ENCODE data around the gene MVB12B. TPM values are rescaled to one million over a fixed set of nuclear protein-coding genes. Genes with fewer than 3 reads are reported as not detected.
"Not testable (repeated sequence)": the region's sequence is repeated elsewhere in the genome, so short reads cannot be mapped to it uniquely, and the experiment has no call there.

The MVB12B gene
- total and polyA plus RNA-seq, 2 donors: 12.2 to 13.5 TPM

GRCh38 chr9:126532019-126532462 lies 205.4 kb downstream of the MVB12B start:
- Histone ChIP-seq H3K4me3 (ENCODE audit: low read depth, low read length) (no peak overlapping the region), H3K36me3 (ENCODE audit: insufficient read depth) (no peaks in the 10 kb centered on the region), H3K4me1 (ENCODE audit: insufficient read depth) (no peaks in the 10 kb centered on the region), H3K27ac (ENCODE audit: low read depth) (no peak overlapping the region)
- DNase-seq (ENCODE audit: extremely low spot score): no peak
- WGBS: 59% methylated on average over 9 of the region's 9 CpGs

GRCh38 chr9:126532489-126532888 lies 205.9 kb downstream of the MVB12B start:
- no peak for DNase-seq (ENCODE audit: extremely low spot score)
- Histone ChIP-seq H3K4me1 (ENCODE audit: insufficient read depth) (no peaks in the 10 kb centered on the region), H3K36me3 (ENCODE audit: insufficient read depth) (no peaks in the 10 kb centered on the region), H3K4me3 (ENCODE audit: low read depth, low read length) (no peak overlapping the region), H3K27ac (ENCODE audit: low read depth) (no peak overlapping the region)
- 51% methylated on average over 8 of the region's 8 CpGs for WGBS

- H3K36me3 ChIP-seq (ENCODE audit: insufficient read depth): no peaks in the 10 kb centered on the region
- no peak for DNase-seq (ENCODE audit: extremely low spot score)
- H3K4me3 ChIP-seq (ENCODE audit: low read depth, low read length): no peak overlapping the region
- no peak overlapping the region for H3K27ac ChIP-seq (ENCODE audit: low read depth)
- H3K4me1 ChIP-seq (ENCODE audit: insufficient read depth): no peaks in the 10 kb centered on the region
- 85% methylated on average over 24 of the region's 24 CpGs for WGBS
Observed at GRCh38 chr9:126532951-126533925, 206.6 kb downstream of the MVB12B start.

- Histone ChIP-seq H3K4me3 (ENCODE audit: low read depth, low read length) (no peak overlapping the region), H3K27ac (ENCODE audit: low read depth) (no peak overlapping the region), H3K36me3 (ENCODE audit: insufficient read depth) (no peaks in the 10 kb centered on the region), H3K4me1 (ENCODE audit: insufficient read depth) (no peaks in the 10 kb centered on the region)
- 76% methylated on average over 15 of the region's 15 CpGs for WGBS
- no peak for DNase-seq (ENCODE audit: extremely low spot score)
Observed at GRCh38 chr9:126533926-126534310, 207.3 kb downstream of the MVB12B start.

- WGBS: 58% methylated on average over 23 of the region's 23 CpGs
- H3K4me1 ChIP-seq (ENCODE audit: insufficient read depth): no peaks in the 10 kb centered on the region
- no peak overlapping the region for H3K27ac ChIP-seq (ENCODE audit: low read depth)
- H3K4me3 ChIP-seq (ENCODE audit: low read depth, low read length): no peak overlapping the region
- no peak for DNase-seq (ENCODE audit: extremely low spot score)
- no peaks in the 10 kb centered on the region for H3K36me3 ChIP-seq (ENCODE audit: insufficient read depth)
Observed at GRCh38 chr9:126534431-126535186, 208.0 kb downstream of the MVB12B start.

- H3K36me3 ChIP-seq (ENCODE audit: insufficient read depth): no peaks in the 10 kb centered on the region
- H3K4me1 ChIP-seq (ENCODE audit: insufficient read depth): no peaks in the 10 kb centered on the region
- no peak overlapping the region for H3K4me3 ChIP-seq (ENCODE audit: low read depth, low read length)
- DNase-seq (ENCODE audit: extremely low spot score): no peak
- WGBS: 90% methylated on average over 7 of the region's 7 CpGs
- no peak overlapping the region for H3K27ac ChIP-seq (ENCODE audit: low read depth)
Observed at GRCh38 chr9:126536131-126536530, 209.5 kb downstream of the MVB12B start.

- 80% methylated on average over 11 of the region's 11 CpGs for WGBS
- no peaks in the 10 kb centered on the region for H3K36me3 ChIP-seq (ENCODE audit: insufficient read depth)
- H3K27ac ChIP-seq (ENCODE audit: low read depth): no peak overlapping the region
- no peak for DNase-seq (ENCODE audit: extremely low spot score)
- H3K4me3 ChIP-seq (ENCODE audit: low read depth, low read length): no peak overlapping the region
- H3K4me1 ChIP-seq (ENCODE audit: insufficient read depth): no peaks in the 10 kb centered on the region
Observed at GRCh38 chr9:126536841-126537465, 210.3 kb downstream of the MVB12B start.

- DNase-seq (ENCODE audit: extremely low spot score): no peak
- no peaks in the 10 kb centered on the region for H3K36me3 ChIP-seq (ENCODE audit: insufficient read depth)
- H3K27ac ChIP-seq (ENCODE audit: low read depth): no peak overlapping the region
- H3K4me1 ChIP-seq (ENCODE audit: insufficient read depth): no peaks in the 10 kb centered on the region
- H3K4me3 ChIP-seq (ENCODE audit: low read depth, low read length): no peak overlapping the region
- WGBS: 98% methylated on average over 1 of the region's 1 CpG
Observed at GRCh38 chr9:126538550-126538949, 211.9 kb downstream of the MVB12B start.

GRCh38 chr9:126540398-126540797 lies 213.8 kb downstream of the MVB12B start:
- H3K4me3 ChIP-seq (ENCODE audit: low read depth, low read length); H3K36me3 ChIP-seq (ENCODE audit: insufficient read depth); H3K27ac ChIP-seq (ENCODE audit: low read depth); H3K4me1 ChIP-seq (ENCODE audit: insufficient read depth); DNase-seq (ENCODE audit: extremely low spot score): not testable (repeated sequence)
- 78% methylated on average over 9 of the region's 9 CpGs for WGBS

GRCh38 chr9:126543490-126543889 lies 216.9 kb downstream of the MVB12B start:
- WGBS: over 99% methylated on average over 3 of the region's 3 CpGs
- no peaks in the 10 kb centered on the region for H3K36me3 ChIP-seq (ENCODE audit: insufficient read depth)
- no peaks in the 10 kb centered on the region for H3K4me1 ChIP-seq (ENCODE audit: insufficient read depth)
- no peak overlapping the region for H3K4me3 ChIP-seq (ENCODE audit: low read depth, low read length)
- no peak overlapping the region for H3K27ac ChIP-seq (ENCODE audit: low read depth)
- no peak for DNase-seq (ENCODE audit: extremely low spot score)

GRCh38 chr9:126545106-126545505 lies 218.5 kb downstream of the MVB12B start:
- H3K4me3 ChIP-seq (ENCODE audit: low read depth, low read length): no peak overlapping the region
- H3K27ac ChIP-seq (ENCODE audit: low read depth): no peak overlapping the region
- 86% methylated on average over 7 of the region's 7 CpGs for WGBS
- no peak for DNase-seq (ENCODE audit: extremely low spot score)
- no peaks in the 10 kb centered on the region for H3K36me3 ChIP-seq (ENCODE audit: insufficient read depth)
- H3K4me1 ChIP-seq (ENCODE audit: insufficient read depth): no peaks in the 10 kb centered on the region

GRCh38 chr9:126546036-126546435 lies 219.4 kb downstream of the MVB12B start:
- Histone ChIP-seq H3K36me3 (ENCODE audit: insufficient read depth) (no peaks in the 10 kb centered on the region), H3K27ac (ENCODE audit: low read depth) (no peak overlapping the region), H3K4me1 (ENCODE audit: insufficient read depth) (no peaks in the 10 kb centered on the region), H3K4me3 (ENCODE audit: low read depth, low read length) (no peak overlapping the region)
- DNase-seq (ENCODE audit: extremely low spot score): no peak
- WGBS: 83% methylated on average over 7 of the region's 7 CpGs

GRCh38 chr9:126548312-126548711 lies 221.7 kb downstream of the MVB12B start:
- Histone ChIP-seq H3K27ac (ENCODE audit: low read depth) (no peak overlapping the region), H3K4me3 (ENCODE audit: low read depth, low read length) (no peak overlapping the region), H3K4me1 (ENCODE audit: insufficient read depth) (no peaks in the 10 kb centered on the region), H3K36me3 (ENCODE audit: insufficient read depth) (no peaks in the 10 kb centered on the region)
- 88% methylated on average over 7 of the region's 7 CpGs for WGBS
- no peak for DNase-seq (ENCODE audit: extremely low spot score)

Measured in urinary bladder (tissue), 4 donors.